Vagina (tissue), 2 donors: ENCODE measurements around the gene DOCK2. TPM values are rescaled to one million over a fixed set of nuclear protein-coding genes. Genes with fewer than 3 reads are reported as not detected.

ENCODE experiments used
- DNase-seq, 2 donors: peaks; one replicate each; pipeline ENCODE4 v3.0.0-alpha.2; 2017; ENCODE audit errors: extremely low spot score in 2 of 2
- H3K27ac ChIP-seq: fragments of 200-600 bp; sonication (generic); one replicate; pipeline ENCODE4 v1.5.1; 2019
- H3K27me3 ChIP-seq: fragments of 200-600 bp; sonication (generic); one replicate; pipeline ENCODE4 v1.5.1; 2019
- H3K36me3 ChIP-seq, 2 donors: fragments of 200-600 bp; sonication (generic); one replicate each; pipeline ENCODE4 v1.5.1; 2017 to 2019
- H3K4me1 ChIP-seq: fragments of 200-600 bp; sonication (generic); one replicate; pipeline ENCODE4 v1.5.1; 2019
- H3K4me3 ChIP-seq, 2 donors: fragments of 200-600 bp; sonication (generic); 1 replicate in 1 of 2; 2 replicates in 1 of 2; pipeline ENCODE4 v1.5.1; 2016 to 2019
- H3K9me3 ChIP-seq: fragments of 200-600 bp; sonication (generic); one replicate; pipeline ENCODE4 v1.5.1; 2019
- POLR2A ChIP-seq, 2 donors: fragments of 450-650 bp; IDR thresholded peaks; one replicate each; pipeline ENCODE4 v1.6.1; 2017; ENCODE audit warnings: antibody characterized with exemption in 2 of 2, mild to moderate bottlenecking in 2 of 2, moderate library complexity in 2 of 2
- POLR2AphosphoS5 ChIP-seq, 2 donors: sonication (generic); formaldehyde crosslinking; IDR thresholded peaks; one replicate each; pipeline ENCODE4 v1.9.0; 2017; ENCODE audit warnings: antibody characterized with exemption in 2 of 2, mild to moderate bottlenecking in 2 of 2, low read depth in 1 of 2; ENCODE audit not compliant: insufficient read depth in 1 of 2
- intact Hi-C: fragments of 100-400 bp; cut with DNase I; formaldehyde crosslinking; loops from one replicate; pipeline ENCODE4 v1.15.1; 2023
- total RNA-seq: library from RNA; depleted of rRNA; stranded (reverse); fragments of >200 nt; gene quantifications from one replicate; pipeline ENCODE4 v1.2.3, GENCODE V29; 2016
- TF ChIP-seq, protein P1 (sequence below), 3 experiments: fragments of 450-650 bp in 2 of 3; fragments of 200-600 bp in 1 of 3; sonication (generic) in 1 of 3; IDR thresholded peaks; one replicate each; pipeline ENCODE4 v1.5.1; 2017 to 2019; ENCODE audit warnings: antibody characterized with exemption in 3 of 3, mild to moderate bottlenecking in 2 of 3, moderate library complexity in 2 of 3

The DOCK2 gene
- total RNA-seq, 1 donor from 2014 or later: 18.2 TPM

DNA sequence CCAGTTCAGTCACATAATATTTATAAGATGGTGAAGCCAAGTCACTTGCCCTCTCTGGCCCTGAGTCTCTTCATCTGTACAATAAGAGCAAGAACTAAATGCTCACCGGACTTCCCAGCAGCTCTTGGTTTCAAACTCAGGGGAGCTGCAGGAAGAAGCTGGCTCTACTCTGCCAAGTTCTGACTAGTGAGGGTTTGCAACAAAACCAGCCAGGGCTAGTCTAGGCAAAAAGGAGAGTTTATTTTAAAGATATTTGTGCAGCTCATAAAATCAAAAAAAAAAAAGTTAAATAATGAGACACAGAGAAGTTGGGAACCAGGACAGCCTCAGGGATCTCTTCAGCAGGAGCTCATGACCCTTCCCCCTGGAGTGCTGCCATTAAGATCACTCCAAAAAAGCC, 107.3 kb downstream of the DOCK2 start:
- H3K36me3 ChIP-seq: no peaks in the 10 kb centered on the region
- H3K4me3 ChIP-seq: no peak overlapping the region
- H3K9me3 ChIP-seq: no peaks in the 10 kb centered on the region
- TF ChIP-seq, protein P1, sequence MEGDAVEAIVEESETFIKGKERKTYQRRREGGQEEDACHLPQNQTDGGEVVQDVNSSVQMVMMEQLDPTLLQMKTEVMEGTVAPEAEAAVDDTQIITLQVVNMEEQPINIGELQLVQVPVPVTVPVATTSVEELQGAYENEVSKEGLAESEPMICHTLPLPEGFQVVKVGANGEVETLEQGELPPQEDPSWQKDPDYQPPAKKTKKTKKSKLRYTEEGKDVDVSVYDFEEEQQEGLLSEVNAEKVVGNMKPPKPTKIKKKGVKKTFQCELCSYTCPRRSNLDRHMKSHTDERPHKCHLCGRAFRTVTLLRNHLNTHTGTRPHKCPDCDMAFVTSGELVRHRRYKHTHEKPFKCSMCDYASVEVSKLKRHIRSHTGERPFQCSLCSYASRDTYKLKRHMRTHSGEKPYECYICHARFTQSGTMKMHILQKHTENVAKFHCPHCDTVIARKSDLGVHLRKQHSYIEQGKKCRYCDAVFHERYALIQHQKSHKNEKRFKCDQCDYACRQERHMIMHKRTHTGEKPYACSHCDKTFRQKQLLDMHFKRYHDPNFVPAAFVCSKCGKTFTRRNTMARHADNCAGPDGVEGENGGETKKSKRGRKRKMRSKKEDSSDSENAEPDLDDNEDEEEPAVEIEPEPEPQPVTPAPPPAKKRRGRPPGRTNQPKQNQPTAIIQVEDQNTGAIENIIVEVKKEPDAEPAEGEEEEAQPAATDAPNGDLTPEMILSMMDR (IDR thresholded peaks at IDR 0.05): no peak
- TF ChIP-seq POLR2A (IDR thresholded peaks at IDR 0.05) (no peak), POLR2AphosphoS5 (IDR thresholded peaks at IDR 0.05; ENCODE audit: insufficient read depth in 1 of 2, low read depth in 1 of 2) (no peak)
- H3K27me3 ChIP-seq: no peaks in the 10 kb centered on the region
- intact Hi-C loops: no loop called here
- H3K4me1 ChIP-seq: no peaks in the 10 kb centered on the region
- no peak overlapping the region for H3K27ac ChIP-seq
- DNase-seq: peak in 1 of 2 donors; percentile 32

DNA sequence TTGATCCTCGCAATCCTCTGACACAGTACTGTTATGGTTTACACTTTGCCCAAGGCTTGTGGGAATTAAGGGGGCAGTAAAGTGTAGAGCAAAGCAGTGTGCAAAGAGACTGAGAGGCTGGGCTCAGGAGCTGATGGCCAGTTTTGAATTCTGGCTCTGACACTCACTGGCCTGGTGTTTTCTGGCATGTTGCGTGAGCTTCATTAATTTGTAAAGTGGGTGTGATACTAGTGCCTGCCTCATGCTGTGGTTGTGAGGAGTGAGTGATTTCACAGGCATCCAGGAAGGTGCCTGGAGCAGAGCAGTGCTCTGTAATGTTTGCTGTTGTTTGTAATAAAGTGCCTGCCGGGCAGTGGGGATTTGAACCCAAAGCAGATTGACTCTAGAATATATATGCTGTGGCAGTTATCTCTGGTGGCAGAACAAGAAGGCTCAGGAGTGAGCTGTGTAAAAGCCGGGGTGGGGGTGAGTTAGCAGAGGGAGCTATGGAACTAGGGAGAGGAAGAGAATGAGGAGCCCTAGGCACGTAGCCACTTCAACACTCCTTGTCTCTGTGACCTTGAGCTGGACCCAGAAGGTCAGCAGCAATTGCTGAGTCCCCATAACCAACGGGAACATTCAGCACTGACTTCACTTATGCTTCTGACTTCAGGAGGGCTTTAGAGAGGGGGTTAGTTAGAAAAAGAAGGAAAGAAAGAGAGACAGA, 108.5 kb downstream of the DOCK2 start:
- Histone ChIP-seq H3K27ac (no peak overlapping the region), H3K36me3 (no peaks in the 10 kb centered on the region), H3K27me3 (no peaks in the 10 kb centered on the region), H3K4me1 (no peaks in the 10 kb centered on the region), H3K4me3 (no peak overlapping the region), H3K9me3 (no peaks in the 10 kb centered on the region)
- DNase-seq: peak in 1 of 2 donors; percentile 49
- TF ChIP-seq POLR2A (IDR thresholded peaks at IDR 0.05) (no peak), POLR2AphosphoS5 (IDR thresholded peaks at IDR 0.05; ENCODE audit: insufficient read depth in 1 of 2, low read depth in 1 of 2) (no peak)
- TF ChIP-seq, protein P1 (IDR thresholded peaks at IDR 0.05): no peak
- intact Hi-C loops: no loop called here

DNA sequence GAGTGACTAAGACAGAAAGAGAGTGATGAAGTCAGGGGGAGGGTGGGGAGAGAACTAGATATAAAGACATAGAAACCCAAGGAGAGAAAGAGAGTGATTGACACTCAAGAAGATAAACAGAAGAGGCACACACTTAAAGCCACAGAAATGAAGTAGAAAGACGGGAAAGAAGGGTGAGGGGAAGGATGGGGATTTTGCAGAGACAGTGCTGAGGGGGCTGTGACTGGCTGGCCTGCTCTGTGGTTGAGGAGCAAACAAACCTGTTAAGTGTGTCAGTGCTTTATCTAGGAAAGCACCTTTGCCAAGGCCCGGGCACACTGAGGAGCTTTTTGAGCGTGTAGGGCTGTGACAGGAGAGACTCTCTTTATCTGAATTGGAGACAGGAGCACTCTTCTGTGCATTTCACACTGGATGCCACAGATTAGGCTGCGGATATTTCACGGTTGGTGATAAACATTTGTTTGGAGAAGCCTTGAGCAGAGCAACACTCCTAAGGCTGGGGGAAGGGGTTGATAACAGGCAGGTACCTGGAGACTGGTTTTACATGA, 109.1 kb downstream of the DOCK2 start:
- intact Hi-C loops: no loop called here
- Histone ChIP-seq H3K4me3 (no peak overlapping the region), H3K9me3 (no peaks in the 10 kb centered on the region), H3K36me3 (no peaks in the 10 kb centered on the region), H3K4me1 (no peaks in the 10 kb centered on the region), H3K27me3 (no peaks in the 10 kb centered on the region), H3K27ac (no peak overlapping the region)
- no peak for TF ChIP-seq POLR2AphosphoS5 (IDR thresholded peaks at IDR 0.05; ENCODE audit: insufficient read depth in 1 of 2, low read depth in 1 of 2)
- TF ChIP-seq POLR2A (IDR thresholded peaks at IDR 0.05): no peak
- TF ChIP-seq, protein P1 (IDR thresholded peaks at IDR 0.05): no peak
- peak in 1 of 2 donors; percentile 47 for DNase-seq

DNA sequence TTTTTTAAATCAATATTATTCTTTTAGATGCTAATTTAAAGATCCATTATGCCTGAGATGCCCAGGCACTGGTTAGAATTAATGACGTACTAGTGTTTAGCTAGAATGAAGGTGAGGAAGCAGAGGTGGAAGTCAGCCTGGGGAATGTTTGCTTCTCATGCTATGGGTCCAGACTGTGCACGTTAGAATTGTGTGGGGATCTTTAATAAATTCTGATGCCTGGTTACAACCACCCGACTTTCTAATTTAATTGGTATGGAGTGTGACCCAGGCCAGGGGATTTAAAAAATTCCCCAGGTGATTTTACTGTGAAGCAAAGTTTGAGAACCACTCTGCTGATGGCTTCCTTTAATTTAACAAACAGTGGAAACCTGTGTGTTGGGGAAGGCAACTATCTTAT, 111.1 kb downstream of the DOCK2 start:
- intact Hi-C loops: no loop called here
- DNase-seq: no peak
- H3K4me3 ChIP-seq: no peak overlapping the region
- H3K36me3 ChIP-seq: no peaks in the 10 kb centered on the region
- no peaks in the 10 kb centered on the region for H3K27me3 ChIP-seq
- no peak for TF ChIP-seq POLR2A (IDR thresholded peaks at IDR 0.05)
- no peaks in the 10 kb centered on the region for H3K9me3 ChIP-seq
- no peaks in the 10 kb centered on the region for H3K4me1 ChIP-seq
- no peak overlapping the region for H3K27ac ChIP-seq

DNA sequence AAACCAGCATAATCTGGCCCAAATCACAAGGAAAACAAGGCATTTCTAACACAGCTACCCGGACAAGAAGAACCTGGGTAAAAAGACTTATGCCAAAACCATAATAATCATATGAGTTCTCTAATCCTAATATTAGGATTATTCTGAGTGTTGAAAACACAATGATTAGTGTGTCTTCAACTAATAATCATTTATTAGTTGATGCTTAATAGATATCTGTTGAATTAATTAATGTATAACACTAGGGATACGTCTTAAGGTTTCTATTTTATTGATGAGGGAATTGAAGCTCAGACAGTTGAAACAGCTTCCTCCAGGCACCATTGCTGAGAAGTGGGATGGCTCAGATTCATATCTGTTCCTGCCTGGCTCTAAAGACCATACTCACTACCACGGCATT, 112.2 kb downstream of the DOCK2 start:
- no peaks in the 10 kb centered on the region for H3K36me3 ChIP-seq
- no peak overlapping the region for H3K27ac ChIP-seq
- no peak for TF ChIP-seq POLR2A (IDR thresholded peaks at IDR 0.05)
- no peak for TF ChIP-seq POLR2AphosphoS5 (IDR thresholded peaks at IDR 0.05; ENCODE audit: insufficient read depth in 1 of 2, low read depth in 1 of 2)
- TF ChIP-seq, protein P1 (IDR thresholded peaks at IDR 0.05): no peak
- no peak overlapping the region for H3K4me3 ChIP-seq
- intact Hi-C loops: no loop called here
- DNase-seq: no peak
- no peaks in the 10 kb centered on the region for H3K4me1 ChIP-seq
- no peaks in the 10 kb centered on the region for H3K9me3 ChIP-seq
- no peaks in the 10 kb centered on the region for H3K27me3 ChIP-seq
